Measurements from ENCODE around the gene INTS14. TPM values are rescaled to one million over a fixed set of nuclear protein-coding genes. Genes with fewer than 3 reads are reported as not detected.

The INTS14 gene
- total RNA-seq, 1 experiment from 2014 or later = 39.9 TPM

GRCh38 chr15:65561934-65562333, 49.0 kb downstream of the INTS14 start:
- H3K4me3 ChIP-seq (ENCODE audit: low read depth, low read length, poor library complexity, severe bottlenecking) = no peak overlapping the region
- H3K27me3 ChIP-seq (replicated peaks; ENCODE audit: insufficient read depth, low read depth, low read length, poor library complexity) = no peaks in the 10 kb centered on the region
- no peak overlapping the region for H3K27ac ChIP-seq (ENCODE audit: low read depth, low read length, poor library complexity, severe bottlenecking)
- CTCF ChIA-PET = no interaction called here
- POLR2A ChIA-PET (ENCODE audit: low non-redundant PET) = no interaction called here
- no peaks in the 10 kb centered on the region for H3K4me1 ChIP-seq (ENCODE audit: insufficient read depth, low read length, poor library complexity, severe bottlenecking)
- BruUV-seq (replicated peaks) = no TSS peak
- TF ChIP-seq, protein P1, sequence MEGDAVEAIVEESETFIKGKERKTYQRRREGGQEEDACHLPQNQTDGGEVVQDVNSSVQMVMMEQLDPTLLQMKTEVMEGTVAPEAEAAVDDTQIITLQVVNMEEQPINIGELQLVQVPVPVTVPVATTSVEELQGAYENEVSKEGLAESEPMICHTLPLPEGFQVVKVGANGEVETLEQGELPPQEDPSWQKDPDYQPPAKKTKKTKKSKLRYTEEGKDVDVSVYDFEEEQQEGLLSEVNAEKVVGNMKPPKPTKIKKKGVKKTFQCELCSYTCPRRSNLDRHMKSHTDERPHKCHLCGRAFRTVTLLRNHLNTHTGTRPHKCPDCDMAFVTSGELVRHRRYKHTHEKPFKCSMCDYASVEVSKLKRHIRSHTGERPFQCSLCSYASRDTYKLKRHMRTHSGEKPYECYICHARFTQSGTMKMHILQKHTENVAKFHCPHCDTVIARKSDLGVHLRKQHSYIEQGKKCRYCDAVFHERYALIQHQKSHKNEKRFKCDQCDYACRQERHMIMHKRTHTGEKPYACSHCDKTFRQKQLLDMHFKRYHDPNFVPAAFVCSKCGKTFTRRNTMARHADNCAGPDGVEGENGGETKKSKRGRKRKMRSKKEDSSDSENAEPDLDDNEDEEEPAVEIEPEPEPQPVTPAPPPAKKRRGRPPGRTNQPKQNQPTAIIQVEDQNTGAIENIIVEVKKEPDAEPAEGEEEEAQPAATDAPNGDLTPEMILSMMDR (conservative IDR thresholded peaks at IDR 0.05; ENCODE audit: low read depth, low read length) = no peak
- TF ChIP-seq EZH2 (IDR thresholded peaks at IDR 0.05; ENCODE audit: borderline replicate concordance, low read depth, low read length, poor library complexity, severe bottlenecking) = no peak
- intact Hi-C loops (cut with micrococcal nuclease; ENCODE audit: unreplicated experiment) = no loop called here
- H3K9me3 ChIP-seq (ENCODE audit: low read depth, low read length, poor library complexity, severe bottlenecking) = no peaks in the 10 kb centered on the region
- H3K36me3 ChIP-seq (ENCODE audit: insufficient read depth, low read length, poor library complexity, severe bottlenecking) = peaks cover 75% of the 10 kb centered on the region
- no peak for DNase-seq (ENCODE audit: low spot score)

- POLR2A ChIA-PET (ENCODE audit: low non-redundant PET) = no interaction called here
- no peaks in the 10 kb centered on the region for H3K4me1 ChIP-seq (ENCODE audit: insufficient read depth, low read length, poor library complexity, severe bottlenecking)
These were observed 51.0 kb downstream of the INTS14 start for GRCh38 chr15:65559941-65560340.

DNA sequence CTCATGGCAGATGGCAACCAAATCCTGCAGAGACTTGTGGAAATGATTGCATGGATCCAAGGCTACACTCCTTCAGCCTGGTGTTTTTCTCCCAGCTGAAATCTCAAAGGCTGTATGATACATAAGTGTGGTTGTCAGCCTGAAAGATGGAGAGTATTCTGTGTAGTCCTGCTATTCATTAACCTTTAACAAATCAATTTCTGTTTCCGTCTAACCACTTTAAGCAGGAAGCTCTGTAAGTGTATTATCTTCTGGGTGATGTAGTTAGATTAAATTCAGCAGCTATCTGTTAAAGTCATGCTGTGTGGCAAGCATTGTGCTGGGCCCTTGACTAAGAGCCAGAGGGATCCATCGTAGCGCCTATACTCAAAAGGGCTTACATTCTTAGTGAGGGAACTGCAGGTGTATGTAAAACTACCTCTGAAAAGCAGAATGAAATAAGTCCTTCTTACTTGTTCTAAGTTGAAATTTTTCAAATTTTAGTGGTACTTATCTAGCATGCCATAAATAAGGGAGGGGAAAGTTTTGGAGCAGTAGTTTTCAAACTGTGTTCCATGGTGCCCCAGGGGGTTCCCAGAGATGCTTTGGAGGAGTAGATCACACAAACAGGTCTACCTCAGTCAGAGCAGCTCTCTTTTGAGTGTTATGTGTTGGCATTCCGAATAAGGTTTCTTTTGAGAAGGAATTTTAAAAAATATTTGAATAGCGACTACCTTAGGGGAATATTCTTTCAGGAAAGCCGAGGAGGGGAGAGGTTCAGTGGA, 51.8 kb downstream of the INTS14 start:
- Histone ChIP-seq H3K36me3 (ENCODE audit: insufficient read depth, low read length, poor library complexity, severe bottlenecking) (peaks cover 73% of the 10 kb centered on the region), H3K9me3 (ENCODE audit: low read depth, low read length, poor library complexity, severe bottlenecking) (no peaks in the 10 kb centered on the region), H3K27me3 (replicated peaks; ENCODE audit: insufficient read depth, low read depth, low read length, poor library complexity) (no peaks in the 10 kb centered on the region), H3K4me3 (ENCODE audit: low read depth, low read length, poor library complexity, severe bottlenecking) (no peak overlapping the region), H3K4me1 (ENCODE audit: insufficient read depth, low read length, poor library complexity, severe bottlenecking) (no peaks in the 10 kb centered on the region), H3K27ac (ENCODE audit: low read depth, low read length, poor library complexity, severe bottlenecking) (no peak overlapping the region)
- DNase-seq (ENCODE audit: low spot score) = peak; percentile 31
- TF ChIP-seq, protein P1 (conservative IDR thresholded peaks at IDR 0.05; ENCODE audit: low read depth, low read length) = no peak
- no peak for TF ChIP-seq EZH2 (IDR thresholded peaks at IDR 0.05; ENCODE audit: borderline replicate concordance, low read depth, low read length, poor library complexity, severe bottlenecking)
- BruUV-seq (replicated peaks) = no TSS peak
- ChIA-PET POLR2A (ENCODE audit: low non-redundant PET) (no interaction called here), CTCF (no interaction called here)
- intact Hi-C loops (cut with micrococcal nuclease; ENCODE audit: unreplicated experiment) = no loop called here

More at GRCh38 chr15:65559941-65560340, 51.0 kb downstream of the INTS14 start:
- Histone ChIP-seq H3K36me3 (ENCODE audit: insufficient read depth, low read length, poor library complexity, severe bottlenecking) (peaks cover 75% of the 10 kb centered on the region), H3K4me3 (ENCODE audit: low read depth, low read length, poor library complexity, severe bottlenecking) (no peak overlapping the region), H3K27ac (ENCODE audit: low read depth, low read length, poor library complexity, severe bottlenecking) (no peak overlapping the region), H3K27me3 (replicated peaks; ENCODE audit: insufficient read depth, low read depth, low read length, poor library complexity) (no peaks in the 10 kb centered on the region), H3K9me3 (ENCODE audit: low read depth, low read length, poor library complexity, severe bottlenecking) (no peaks in the 10 kb centered on the region)
- intact Hi-C loops (cut with micrococcal nuclease; ENCODE audit: unreplicated experiment) = no loop called here
- CTCF ChIA-PET = no interaction called here
- TF ChIP-seq EZH2 (IDR thresholded peaks at IDR 0.05; ENCODE audit: borderline replicate concordance, low read depth, low read length, poor library complexity, severe bottlenecking) = no peak
- no peak for DNase-seq (ENCODE audit: low spot score)
- BruUV-seq (replicated peaks) = no TSS peak

DNA sequence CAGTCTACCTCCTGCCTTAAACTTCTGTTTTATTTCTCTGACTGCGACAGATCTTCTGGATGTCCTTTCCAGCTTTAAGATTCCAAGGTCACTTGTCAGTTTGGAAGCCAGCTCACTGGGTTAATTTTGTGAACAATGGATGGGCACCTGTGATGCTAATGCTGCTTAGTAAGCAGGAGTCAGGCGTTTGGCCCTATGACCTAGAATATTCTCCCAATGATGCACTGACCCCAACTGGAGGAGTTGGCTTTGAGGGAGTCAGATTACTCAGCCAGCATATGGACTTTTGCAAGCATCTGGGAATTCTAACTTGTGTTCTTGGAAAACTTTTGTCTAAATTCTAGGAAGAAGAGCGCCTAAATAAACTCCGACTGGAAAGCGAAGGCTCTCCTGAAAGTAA, 52.6 kb downstream of the INTS14 start:
- TF ChIP-seq EZH2 (IDR thresholded peaks at IDR 0.05; ENCODE audit: borderline replicate concordance, low read depth, low read length, poor library complexity, severe bottlenecking) = no peak
- TF ChIP-seq, protein P1 (conservative IDR thresholded peaks at IDR 0.05; ENCODE audit: low read depth, low read length) = no peak
- H3K27me3 ChIP-seq (replicated peaks; ENCODE audit: insufficient read depth, low read depth, low read length, poor library complexity) = no peaks in the 10 kb centered on the region
- ChIA-PET POLR2A (ENCODE audit: low non-redundant PET) (no interaction called here), CTCF (no interaction called here)
- H3K27ac ChIP-seq (ENCODE audit: low read depth, low read length, poor library complexity, severe bottlenecking) = no peak overlapping the region
- no peak for DNase-seq (ENCODE audit: low spot score)
- H3K4me1 ChIP-seq (ENCODE audit: insufficient read depth, low read length, poor library complexity, severe bottlenecking) = no peaks in the 10 kb centered on the region
- BruUV-seq (replicated peaks) = no TSS peak
- H3K9me3 ChIP-seq (ENCODE audit: low read depth, low read length, poor library complexity, severe bottlenecking) = no peaks in the 10 kb centered on the region
- intact Hi-C loops (cut with micrococcal nuclease; ENCODE audit: unreplicated experiment) = no loop called here
- H3K4me3 ChIP-seq (ENCODE audit: low read depth, low read length, poor library complexity, severe bottlenecking) = no peak overlapping the region
- H3K36me3 ChIP-seq (ENCODE audit: insufficient read depth, low read length, poor library complexity, severe bottlenecking) = peaks cover 73% of the 10 kb centered on the region

All from A673 (cell line).